Renal cortex interstitium (tissue), 11 donors: ENCODE data around the gene IGSF23. TPM values are rescaled to one million over a fixed set of nuclear protein-coding genes. Genes with fewer than 3 reads are reported as not detected.
A peak's percentile ranks its signal among the peaks of the same experiment; 100 is the strongest.
"Not testable (repeated sequence)": the region's sequence is repeated elsewhere in the genome, so short reads cannot be mapped to it uniquely, and the experiment has no call there.

Source experiments
- DNase-seq, 11 donors: peaks; one replicate each; pipeline ENCODE4 v3.0.0-alpha.2; 2013; ENCODE audit warnings: low read depth in 9 of 11, low spot score in 4 of 11; ENCODE audit errors: extremely low read depth in 1 of 11
- polyA plus RNA-seq, 3 donors: library from polyadenylated mRNA; unstranded; fragments of 120-200 nt; gene quantifications; one replicate each; pipeline ENCODE4 v1.2.1, GENCODE V29; 2013; ENCODE audit not compliant: insufficient read length in 3 of 3

Gene IGSF23
- polyA plus RNA-seq, 3 donors = 0.83 to 2.4 (median 0.92) TPM

DNA sequence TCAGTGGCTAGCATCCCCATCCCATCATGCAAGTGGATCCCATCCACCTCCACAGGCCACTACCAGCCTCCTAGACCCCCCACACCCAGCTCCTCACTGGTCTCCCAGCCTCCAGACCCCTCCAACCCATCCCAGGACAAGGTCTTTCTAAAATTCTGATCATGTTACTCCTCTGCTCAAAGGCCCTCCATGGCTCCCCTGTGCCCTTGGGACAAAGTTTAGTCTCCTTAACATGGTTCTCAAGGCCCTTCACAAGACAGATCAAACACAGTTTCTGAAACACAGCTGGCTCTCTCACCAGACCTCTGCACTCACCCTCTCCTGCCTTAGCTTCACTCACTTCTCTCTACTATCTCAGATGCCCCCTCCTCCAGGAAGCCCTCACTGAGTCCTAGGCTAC is 67.2 kb downstream of the IGSF23 start:
- DNase-seq = no peak

DNA sequence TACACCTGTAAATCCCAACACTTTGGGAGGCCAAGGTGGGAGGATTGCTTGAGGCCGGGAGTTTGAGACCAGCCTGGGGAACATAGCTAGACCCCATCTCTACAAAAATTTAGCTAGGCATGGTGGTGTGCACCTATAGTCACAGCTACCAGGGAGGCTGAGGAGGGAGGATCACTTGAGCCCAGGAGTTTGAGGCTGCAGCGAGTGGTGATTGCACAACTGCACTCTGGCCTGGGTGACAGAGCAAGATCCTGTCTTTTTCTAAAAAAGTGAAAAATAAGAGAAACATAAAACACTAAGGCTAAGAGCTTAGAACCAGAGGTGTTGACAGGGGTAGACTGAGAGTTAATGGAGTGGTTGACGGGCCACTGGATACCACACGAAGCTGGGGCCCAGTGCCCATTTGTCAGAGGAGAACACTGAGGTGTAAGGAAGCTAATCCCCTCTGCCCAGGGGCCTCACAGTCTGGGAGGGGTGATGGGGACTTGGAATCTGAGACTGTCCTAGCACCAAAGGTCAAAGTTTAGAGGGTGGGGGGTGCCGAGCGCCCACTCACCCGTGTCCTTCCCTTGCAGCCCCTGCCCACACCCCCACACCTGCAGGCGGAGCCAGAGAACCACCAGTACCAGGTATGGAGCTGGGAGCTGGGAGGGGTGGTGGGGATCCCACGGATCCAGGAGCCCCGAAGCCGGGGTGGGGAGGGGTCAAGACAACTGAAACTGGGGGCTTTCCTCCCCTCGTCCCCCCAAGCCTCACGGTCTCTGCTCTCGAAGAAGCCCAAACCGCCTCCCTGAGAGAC is 68.8 kb downstream of the IGSF23 start:
- DNase-seq = no peak

DNA sequence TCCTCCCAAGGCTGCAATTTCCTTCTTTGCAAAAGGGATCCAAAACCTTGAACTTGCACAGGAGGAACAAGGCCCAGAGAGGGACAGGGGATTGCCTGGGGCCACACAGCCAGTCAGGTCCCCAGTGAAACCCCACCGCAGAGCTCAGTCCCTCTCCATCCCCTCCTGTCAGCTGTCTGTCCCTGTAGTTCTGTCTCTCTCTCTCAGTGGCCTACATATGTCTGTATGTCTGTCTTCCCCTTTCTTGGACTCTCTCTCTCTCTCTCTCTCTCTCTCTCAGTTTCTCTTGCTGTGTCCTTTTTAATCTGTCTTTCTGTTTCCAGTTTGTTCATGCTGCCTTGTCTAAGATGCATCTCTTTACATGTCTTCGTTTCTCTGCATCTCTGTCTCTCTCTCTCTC is 69.4 kb downstream of the IGSF23 start:
- DNase-seq = no peak

DNA sequence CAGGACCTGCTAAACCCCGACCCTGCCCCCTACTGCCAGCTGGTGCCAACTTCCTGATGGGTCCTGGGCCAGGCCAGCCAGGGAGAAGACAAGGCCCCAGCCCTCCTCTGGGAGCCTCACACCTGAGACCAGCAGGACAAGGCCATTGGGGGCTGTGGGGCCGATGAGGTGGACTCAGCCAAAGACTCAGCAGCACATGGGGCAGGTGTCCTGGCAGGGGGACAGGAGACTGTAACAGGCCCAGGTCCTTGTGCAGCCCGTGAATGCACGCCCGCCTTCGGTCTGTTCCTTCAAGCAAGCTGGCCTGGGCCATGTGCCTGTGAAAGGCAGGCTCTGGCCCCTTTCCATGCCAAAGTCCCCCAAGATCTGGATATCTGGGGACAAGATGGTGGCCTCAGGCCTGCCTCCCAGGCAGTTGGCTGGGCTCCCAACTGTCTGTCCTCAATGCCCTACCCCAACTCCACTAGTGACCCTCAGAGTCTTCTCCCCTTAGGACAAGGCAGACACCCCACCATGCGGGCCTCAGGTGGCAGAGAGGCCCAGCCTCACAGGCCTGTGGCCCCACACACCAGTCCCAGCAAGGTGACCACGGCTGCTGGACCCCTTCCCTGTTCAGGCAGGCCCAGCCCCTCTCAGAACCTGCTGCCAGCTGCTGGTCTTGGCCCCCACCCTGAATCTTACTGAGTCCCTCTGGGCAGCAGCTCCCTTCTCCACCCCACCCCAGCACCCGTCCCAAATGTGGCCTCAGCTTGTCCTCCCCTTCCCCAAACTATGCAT is 70.3 kb downstream of the IGSF23 start:
- DNase-seq = no peak

DNA sequence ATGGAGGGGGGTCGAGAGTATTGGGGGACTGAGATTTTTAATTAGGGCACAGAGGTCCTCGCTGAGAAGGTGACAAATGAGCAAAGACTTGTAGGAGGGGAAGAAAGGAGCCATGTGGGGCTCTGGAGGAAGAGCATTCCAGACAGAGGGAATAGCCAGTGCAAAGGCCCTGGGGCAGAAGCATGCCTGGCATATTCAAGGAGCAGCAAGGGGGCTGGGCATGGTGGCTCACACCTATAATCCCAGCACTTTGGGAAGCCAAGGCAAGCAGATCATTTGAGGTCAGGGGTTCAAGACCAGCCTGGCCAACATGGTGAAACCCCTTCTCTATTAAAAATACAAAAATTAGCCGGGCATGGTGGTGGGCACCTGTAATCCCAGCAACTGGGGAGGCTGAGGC is 71.0 kb downstream of the IGSF23 start:
- not testable (repeated sequence) for DNase-seq

DNA sequence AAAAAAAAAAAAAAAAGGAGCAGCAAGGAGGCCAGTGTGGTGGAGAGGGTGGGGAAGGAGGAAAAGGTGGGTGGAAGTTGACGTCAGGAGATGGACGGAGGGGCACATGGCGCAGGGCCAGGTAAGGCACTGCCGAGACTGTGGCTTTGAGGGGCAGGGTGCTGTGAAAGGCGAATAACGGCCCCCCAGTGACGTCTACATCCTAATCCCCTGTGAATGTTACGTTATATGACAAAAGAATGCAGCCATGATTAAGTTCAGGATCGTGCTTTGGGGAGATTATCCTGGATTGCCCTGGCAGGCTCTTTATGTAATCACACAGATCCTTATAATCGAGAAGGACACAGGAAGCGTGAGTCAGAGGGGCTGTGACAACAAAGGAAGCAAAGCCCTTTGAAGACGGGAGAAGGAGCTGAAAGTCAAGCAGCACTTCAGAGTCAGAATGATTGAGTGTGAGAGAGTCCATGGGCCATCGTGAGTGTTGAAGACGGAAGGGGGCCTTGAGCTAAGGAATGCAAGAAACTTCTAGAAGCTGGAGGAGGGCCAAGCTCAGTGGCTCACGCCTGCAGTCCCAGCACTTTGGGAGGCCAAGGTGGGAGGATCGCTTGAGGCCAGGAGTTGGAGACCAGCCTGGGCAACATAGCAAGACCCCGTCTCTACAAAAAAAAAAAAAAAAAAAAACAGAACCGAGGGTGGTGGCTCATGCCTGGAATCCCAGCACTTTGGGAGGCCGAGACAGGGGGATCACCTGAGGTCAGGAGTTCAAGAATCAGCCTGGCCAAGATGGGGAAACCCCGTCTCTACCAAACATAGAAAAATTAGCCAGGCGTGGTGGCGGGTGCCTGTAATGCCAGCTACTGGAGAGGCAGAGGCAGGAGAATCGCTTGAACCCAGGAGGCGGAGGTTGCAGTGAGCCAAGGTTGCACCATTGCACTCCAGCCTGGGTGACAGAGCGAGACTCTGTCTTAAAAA is 71.8 kb downstream of the IGSF23 start:
- DNase-seq = peak in 1 of 11 donors; percentile 43

DNA sequence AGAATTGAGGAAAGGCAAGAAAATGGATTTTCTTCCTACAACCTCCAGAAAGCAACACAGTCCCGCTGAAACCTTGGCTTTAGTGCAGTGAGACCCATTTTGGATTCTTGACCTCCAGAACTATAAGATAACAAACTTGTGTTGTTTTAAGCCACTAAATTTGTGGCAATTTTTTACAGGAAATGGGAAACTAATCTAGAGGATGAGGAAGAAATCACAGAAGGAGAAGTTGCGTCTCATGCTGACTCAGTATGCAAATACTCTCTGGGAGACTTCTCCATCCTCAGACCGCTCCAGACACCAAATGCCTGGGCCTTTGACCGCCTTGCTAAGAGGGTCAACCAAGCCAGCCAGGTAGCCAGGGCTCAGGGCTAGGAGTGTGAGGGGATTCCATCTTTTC is 72.5 kb downstream of the IGSF23 start:
- DNase-seq = no peak

Other genes with a start within 250 kb of the IGSF23 start
- gene ZNF285, start 212.0 kb upstream of the IGSF23 start, polyA plus RNA-seq = 10 to 100 TPM; 10.7 to 12.1 (median 11.1) TPM
- gene ZNF229, start 165.1 kb upstream of the IGSF23 start, polyA plus RNA-seq = 10 to 100 TPM; 16.1 to 18.0 (median 16.9) TPM
- gene ZNF180, start 113.0 kb upstream of the IGSF23 start, polyA plus RNA-seq = 10 to 100 TPM; 15.3 to 17.6 (median 16.4) TPM
- not detected for gene CEACAM20, start 83.9 kb upstream of the IGSF23 start, polyA plus RNA-seq
- 10 to 100 TPM; 31.9 to 37.7 (median 34.1) TPM for gene PVR, start 30.3 kb downstream of the IGSF23 start, polyA plus RNA-seq
- 10 to 100 TPM; 12.3 to 24.0 (median 12.5) TPM for gene CEACAM19, start 57.9 kb downstream of the IGSF23 start, polyA plus RNA-seq
- gene CEACAM16, start 85.6 kb downstream of the IGSF23 start, polyA plus RNA-seq = not detected
- gene BCL3, start 135.1 kb downstream of the IGSF23 start, polyA plus RNA-seq = 10 to 100 TPM in 1 of 3 donors, 1 to 10 TPM in 2; 4.4 to 14.3 (median 9.0) TPM
- gene CBLC, start 164.3 kb downstream of the IGSF23 start, polyA plus RNA-seq = 10 to 100 TPM in 1 of 3 donors, 1 to 10 TPM in 2; 5.4 to 10.1 (median 5.6) TPM
- gene BCAM, start 195.5 kb downstream of the IGSF23 start, polyA plus RNA-seq = 100 to 1,000 TPM; 433 to 689 (median 663) TPM
- 100 to 1,000 TPM; 152 to 171 (median 163) TPM for gene NECTIN2, start 232.7 kb downstream of the IGSF23 start, polyA plus RNA-seq